CD4-positive, alpha-beta T cell treated with Interleukin-21 for 1 hour (primary cell): ENCODE measurements around the gene COL1A1.

Experiments
- DNase-seq: peaks from one replicate; pipeline ENCODE4 v3.0.0-alpha.2; 2020

Gene COL1A1

GRCh38 chr17:50170662-50171370 lies 30.6 kb downstream of the COL1A1 start:
- no peak for DNase-seq

GRCh38 chr17:50169881-50170459 lies 31.5 kb downstream of the COL1A1 start:
- no peak for DNase-seq

DNA sequence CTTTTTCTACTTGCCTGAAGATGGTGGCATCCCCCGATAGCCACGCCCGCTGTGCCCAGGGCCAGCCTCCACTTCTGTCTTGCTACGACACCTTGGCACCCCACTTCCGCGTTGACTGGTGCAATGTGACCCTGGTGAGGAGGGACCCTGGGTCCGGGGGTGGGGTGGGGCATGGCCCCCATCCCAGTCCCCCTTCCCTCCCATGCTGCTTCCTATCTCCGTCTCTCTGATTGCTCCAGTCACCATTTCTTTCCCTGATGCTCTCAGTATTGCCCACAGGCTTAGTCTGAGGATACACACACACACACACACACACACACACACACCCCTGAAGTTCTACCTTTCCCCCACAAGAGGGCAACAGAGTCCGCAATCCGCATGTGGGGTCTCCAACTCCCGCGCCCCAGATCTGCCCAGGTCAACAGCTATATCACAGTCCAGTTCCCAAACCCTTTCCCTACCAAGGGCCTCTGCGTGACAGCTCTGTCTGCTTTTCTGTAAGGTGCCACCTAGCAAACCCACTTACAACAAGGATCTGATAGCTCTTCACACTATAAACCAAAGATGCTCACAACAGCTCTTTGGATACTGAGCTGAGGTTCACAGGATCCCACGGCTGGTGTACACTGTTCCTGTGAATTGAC lies 32.2 kb downstream of the COL1A1 start:
- DNase-seq: peak; percentile 80

DNA sequence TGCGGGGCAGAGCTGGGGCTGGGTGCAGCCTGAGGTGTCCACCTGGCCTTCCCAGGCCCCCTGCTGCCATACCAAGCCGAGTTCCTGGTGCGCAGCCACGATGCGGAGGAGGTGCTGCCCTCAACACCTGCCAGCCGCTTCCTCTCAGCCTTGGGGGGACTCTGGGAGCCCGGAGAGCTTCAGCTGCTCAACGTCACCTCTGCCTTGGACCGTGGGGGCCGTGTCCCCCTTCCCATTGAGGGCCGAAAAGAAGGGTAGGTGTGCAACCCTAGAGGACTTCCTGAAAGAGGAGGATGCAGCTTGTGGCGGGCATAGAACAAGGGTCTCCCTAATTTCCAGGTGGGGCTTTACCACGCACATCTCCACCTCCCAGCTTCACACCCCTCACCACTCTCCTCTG lies 33.1 kb downstream of the COL1A1 start:
- DNase-seq: no peak

DNA sequence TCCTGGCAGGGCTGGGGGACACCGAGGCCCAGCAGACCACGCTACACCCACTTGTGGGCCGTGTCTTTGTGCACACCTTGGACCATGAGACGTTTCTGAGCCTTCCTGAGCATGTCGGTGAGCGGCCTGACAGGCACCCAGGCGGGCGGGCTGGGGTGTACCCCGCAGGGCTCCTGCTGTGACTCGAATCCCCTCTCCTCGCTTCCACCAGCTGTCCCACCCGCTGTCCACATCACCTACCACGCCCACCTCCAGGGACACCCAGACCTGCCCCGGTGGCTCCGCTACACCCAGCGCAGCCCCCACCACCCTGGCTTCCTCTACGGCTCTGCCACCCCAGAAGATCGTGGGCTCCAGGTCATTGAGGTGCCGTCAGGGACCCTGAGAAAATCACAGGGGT lies 34.1 kb downstream of the COL1A1 start:
- DNase-seq: no peak

DNA sequence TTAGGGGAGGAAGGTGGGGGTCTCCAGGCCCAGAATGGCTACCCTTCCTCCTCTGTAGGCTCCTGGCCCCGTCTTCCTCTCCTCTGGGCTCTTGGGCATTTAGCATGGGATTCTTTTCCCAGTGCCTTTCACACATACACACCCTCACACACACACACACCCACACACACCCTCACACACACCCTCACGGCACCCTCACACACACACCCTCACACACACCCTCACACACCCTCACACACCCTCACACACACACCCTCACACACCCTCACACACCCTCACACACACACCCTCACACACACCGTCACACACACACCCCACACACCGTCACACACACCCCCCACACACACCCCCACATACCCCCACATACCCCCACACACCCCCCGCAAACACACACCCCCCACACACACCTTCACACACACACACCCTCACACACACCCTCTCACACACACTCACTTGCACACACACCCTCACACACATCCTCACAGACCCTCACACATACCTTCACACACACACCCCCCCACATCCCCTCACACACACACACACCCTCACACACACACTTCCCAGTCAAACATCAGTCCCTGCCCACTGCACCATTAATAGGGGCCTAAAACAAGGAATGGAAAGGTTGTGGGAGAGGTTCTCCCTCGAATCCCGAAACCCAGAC lies 34.8 kb downstream of the COL1A1 start:
- DNase-seq: no peak

GRCh38 chr17:50165867-50166517 lies 35.4 kb downstream of the COL1A1 start, which contains the start of gene SGCA:
TSS of gene SGCA (plus strand) at chr17:50166005. CDS start at chr17:50166041, 36 bp downstream.
- no peak for DNase-seq

DNA sequence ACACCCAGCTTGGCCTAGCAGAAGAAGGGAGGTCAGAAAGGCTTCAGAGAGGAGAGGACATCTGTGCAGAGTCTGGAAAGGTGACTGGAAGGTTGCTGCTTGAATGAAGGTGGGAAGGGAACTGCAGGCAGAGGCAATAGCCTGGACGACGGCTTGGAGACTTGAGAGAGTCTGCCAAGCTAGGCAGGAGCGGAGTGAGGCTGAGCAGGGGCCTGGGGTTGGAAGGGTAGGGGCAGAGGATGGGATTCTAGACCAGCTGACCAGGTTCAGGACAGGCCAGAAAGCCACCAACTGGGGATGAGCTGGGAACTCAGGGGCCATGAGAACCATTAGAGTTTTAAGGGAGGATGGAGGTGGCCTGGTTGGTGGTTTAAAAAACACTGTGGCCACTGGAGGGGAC lies 36.0 kb downstream of the COL1A1 start:
- DNase-seq: no peak

DNA sequence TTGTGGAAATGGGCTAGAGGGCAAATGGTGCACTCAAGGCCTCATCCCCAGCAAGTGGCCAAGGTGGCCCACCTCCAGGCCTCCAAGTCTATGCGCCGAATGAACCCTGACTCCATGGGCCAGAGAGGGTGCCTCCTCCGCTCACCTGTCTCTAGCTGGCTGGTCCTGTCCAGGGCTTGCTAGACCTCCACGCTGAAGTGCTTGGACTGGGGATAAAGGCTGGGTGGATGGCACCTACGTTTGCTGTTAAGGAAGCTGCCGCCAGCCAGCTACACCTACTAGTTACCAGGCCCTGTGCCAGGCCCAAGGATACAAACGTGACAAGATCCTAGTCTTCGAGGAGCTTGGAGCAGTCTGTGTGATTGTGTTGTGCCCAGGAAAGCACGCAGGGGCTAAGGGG lies 36.4 kb downstream of the COL1A1 start:
- DNase-seq: no peak

DNA sequence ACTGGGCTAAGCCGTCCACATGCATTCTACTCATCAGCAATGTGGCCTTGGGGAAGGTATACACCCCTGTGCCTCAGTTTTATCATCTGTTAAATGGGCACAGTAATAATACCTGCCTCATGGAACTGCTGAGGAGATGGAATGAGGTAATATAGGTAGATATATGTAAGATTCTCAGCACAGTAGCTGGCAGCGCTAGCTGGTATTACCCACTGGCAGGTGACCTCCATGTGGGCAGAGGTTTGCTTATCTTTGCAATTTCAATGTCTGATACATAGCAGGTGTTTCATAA lies 36.8 kb downstream of the COL1A1 start:
- no peak for DNase-seq

- DNase-seq: no peak
These were observed 37.4 kb downstream of the COL1A1 start for GRCh38 chr17:50163843-50164696.

- peak; percentile 32 for DNase-seq
These were observed 38.8 kb downstream of the COL1A1 start for GRCh38 chr17:50162466-50163254.

- DNase-seq: no peak
These were observed 39.5 kb downstream of the COL1A1 start for GRCh38 chr17:50161911-50162288.

GRCh38 chr17:50161023-50161910 lies 40.2 kb downstream of the COL1A1 start:
- peak; percentile 96 for DNase-seq

DNA sequence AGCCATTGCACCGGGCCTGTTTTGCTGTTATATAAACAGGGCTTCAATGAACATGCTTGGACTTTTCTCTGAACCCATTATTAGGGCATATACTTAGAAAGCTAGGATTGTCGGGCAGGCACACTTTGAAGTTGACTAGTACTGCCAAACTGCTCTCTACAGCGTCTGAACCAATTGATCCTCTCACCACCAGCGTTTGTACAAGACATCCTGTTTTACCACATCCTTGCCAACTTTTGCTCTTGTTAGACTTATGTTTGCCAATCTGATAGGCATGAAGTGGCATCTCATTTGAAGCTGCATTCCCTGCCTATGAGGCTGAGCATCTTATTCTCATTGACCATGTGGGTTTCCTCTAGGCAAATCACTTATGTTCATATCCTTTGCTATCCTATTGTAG lies 43.5 kb downstream of the COL1A1 start:
- peak; percentile 29 for DNase-seq

DNA sequence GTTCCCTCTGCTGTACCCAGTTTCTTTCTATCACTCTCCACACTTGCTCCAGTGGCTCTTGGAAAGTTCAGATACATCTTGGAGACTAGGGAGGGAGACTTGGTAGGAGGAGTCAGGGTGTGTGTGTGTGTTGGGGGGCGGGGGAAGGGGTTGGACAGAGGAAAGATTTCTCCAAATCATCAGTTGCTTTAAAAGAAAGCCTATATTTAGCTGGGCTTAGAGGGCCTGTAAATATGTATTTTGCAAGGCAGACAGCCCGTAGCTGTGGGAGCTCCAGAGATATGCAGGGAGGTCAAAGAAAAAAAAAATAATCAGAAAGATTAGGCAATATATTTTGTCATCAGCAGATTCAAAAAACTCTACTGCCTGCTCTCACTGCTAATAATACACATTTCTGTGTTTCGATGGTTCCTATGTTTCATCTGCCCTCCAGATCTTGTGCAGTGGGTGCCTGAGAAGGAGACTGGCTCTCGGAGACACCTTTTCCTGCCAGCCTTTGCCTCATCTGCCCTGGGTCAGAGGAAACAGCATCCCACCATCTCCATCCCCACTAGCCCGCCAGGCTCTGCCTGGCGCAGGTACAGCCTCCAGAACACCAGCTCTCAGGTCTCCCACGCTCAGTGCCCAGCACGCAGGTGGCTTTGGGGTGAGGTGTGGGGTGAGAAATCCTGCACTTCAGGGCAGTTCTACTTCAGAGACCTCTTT lies 46.2 kb downstream of the COL1A1 start:
- no peak for DNase-seq

DNA sequence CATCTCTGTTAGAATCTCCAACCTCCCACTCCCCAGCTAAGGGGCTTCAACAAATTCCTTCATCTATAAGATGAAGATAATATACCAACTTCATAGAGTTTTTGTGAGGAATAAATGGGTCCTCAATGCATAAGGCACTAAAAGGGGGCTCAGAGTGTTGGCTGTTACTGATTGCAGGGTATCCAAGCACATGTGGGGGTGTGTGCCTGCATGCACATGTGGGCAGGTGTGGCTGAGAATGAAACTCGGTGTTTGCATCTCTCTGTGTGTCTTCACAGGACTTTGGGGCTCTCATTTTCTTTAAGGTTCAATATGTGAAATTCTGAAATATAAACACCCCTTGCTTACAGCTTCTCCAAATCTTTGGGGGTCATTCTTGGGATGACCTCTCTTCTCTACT lies 46.8 kb downstream of the COL1A1 start:
- DNase-seq: no peak

DNA sequence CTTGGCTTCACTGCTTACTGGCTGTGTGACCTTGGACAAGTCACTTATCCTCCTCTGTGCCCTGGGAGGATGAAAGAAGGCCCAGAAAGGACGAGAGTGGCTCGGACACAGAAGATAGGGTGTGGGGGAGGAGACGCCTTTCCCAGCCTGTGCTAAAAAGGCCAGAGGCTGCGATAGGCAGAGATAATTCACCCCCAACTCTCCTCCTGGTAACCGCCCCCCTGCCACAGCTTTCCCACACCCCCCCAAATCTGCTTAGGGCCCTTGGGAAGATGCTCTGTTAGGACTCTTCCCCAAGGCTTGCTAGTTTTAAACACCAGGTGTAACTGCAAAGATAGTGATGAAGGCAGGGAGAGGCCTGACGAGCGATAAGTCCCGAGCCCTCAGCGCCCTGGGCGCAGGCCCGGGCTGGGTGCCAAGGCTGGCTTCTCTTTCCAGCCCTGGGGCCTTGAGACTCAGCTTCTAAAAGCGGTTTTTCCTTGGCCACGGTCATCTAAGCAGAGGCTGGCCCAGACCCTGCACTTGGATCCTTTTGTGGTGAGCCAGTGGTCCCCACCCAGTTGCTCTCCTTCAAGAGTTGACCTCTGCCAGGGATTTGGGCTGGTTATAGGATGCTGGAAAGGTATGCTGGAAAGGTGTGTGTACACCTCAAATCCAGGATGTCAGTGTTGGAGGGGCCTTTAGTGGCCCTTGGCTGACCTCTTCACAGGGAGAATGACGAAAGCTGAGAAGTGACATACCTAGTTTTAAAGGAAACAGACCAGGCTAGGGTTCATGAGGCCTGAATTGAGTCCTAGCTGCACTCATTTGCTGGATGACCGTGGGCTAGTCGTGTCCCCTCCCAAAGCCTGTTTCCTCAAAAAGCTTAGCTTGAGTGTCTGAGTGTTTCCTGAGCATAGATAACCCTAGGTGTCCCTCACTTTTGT lies 47.5 kb downstream of the COL1A1 start:
- DNase-seq: no peak

DNA sequence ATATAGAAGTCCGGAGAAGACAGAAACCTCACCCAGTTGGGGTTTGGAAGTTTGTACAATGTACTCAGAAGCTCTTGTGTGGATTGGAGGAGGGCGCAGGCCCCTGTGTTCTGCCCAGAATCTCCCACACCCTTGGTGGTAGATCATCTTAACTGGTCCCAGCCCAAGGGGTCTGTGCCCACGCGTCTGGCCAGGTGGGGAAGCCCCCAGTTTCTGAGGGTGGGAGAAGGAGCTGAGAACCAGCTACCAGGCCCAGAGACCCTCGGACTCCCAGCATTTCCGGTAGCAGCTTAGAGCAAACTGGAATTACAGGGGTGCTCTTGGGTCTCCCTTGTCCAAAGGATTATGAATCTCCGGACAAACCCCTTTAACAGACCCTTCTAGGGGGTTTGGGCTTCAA lies 48.7 kb downstream of the COL1A1 start:
- no peak for DNase-seq
